HG02623 (cell line): Measurements from ENCODE around the gene RPL4.
"Not testable (repeated sequence)": the region's sequence is repeated elsewhere in the genome, so short reads cannot be mapped to it uniquely, and the experiment has no call there.

Experiments
- ATAC-seq: cut with Tn5 transposase; IDR thresholded peaks from one replicate; pipeline ENCODE4 v1.9.1; 2021; ENCODE audit warnings: moderate library complexity; ENCODE audit not compliant: unreplicated experiment

RPL4 gene

GRCh38 chr15:66494262-66494661, 10.4 kb downstream of the RPL4 start:
- ATAC-seq, result no peak

GRCh38 chr15:66491846-66492245, 12.8 kb downstream of the RPL4 start:
- ATAC-seq, result no peak

GRCh38 chr15:66489179-66489791, 15.4 kb downstream of the RPL4 start:
- no peak for ATAC-seq

GRCh38 chr15:66488525-66488924, 16.1 kb downstream of the RPL4 start:
- no peak for ATAC-seq

- ATAC-seq, result no peak
Observed at GRCh38 chr15:66486887-66487286, 17.8 kb downstream of the RPL4 start.

GRCh38 chr15:66484539-66485112, 20.0 kb downstream of the RPL4 start:
- no peak for ATAC-seq

- ATAC-seq, result no peak
Observed at GRCh38 chr15:66483131-66483566, 21.5 kb downstream of the RPL4 start.

- no peak for ATAC-seq
Observed at GRCh38 chr15:66482539-66482938, 22.1 kb downstream of the RPL4 start.

GRCh38 chr15:66481107-66481856, 23.4 kb downstream of the RPL4 start:
- ATAC-seq, result no peak

GRCh38 chr15:66480267-66480666, 24.4 kb downstream of the RPL4 start:
- no peak for ATAC-seq

- ATAC-seq, result no peak
Observed at GRCh38 chr15:66477011-66477410, 27.6 kb downstream of the RPL4 start.

GRCh38 chr15:66476535-66476934, 28.1 kb downstream of the RPL4 start:
- no peak for ATAC-seq

GRCh38 chr15:66474963-66475362, 29.7 kb downstream of the RPL4 start:
- ATAC-seq, result no peak

- ATAC-seq, result no peak
Observed at GRCh38 chr15:66474135-66474534, 30.5 kb downstream of the RPL4 start.

- ATAC-seq, result no peak
Observed at GRCh38 chr15:66472176-66472999, 32.3 kb downstream of the RPL4 start.

GRCh38 chr15:66470825-66471224, 33.8 kb downstream of the RPL4 start:
- not testable (repeated sequence) for ATAC-seq

- not testable (repeated sequence) for ATAC-seq
Observed at GRCh38 chr15:66467162-66468040, 37.3 kb downstream of the RPL4 start.

GRCh38 chr15:66465294-66465693, 39.4 kb downstream of the RPL4 start:
- not testable (repeated sequence) for ATAC-seq

- no peak for ATAC-seq
Observed at GRCh38 chr15:66462627-66463026, 42.0 kb downstream of the RPL4 start.

GRCh38 chr15:66461917-66462316, 42.7 kb downstream of the RPL4 start:
- no peak for ATAC-seq
